Upper lobe of left lung (tissue), 6 donors: Measurements from ENCODE around the gene CRY1. TPM values are rescaled to one million over a fixed set of nuclear protein-coding genes. Genes with fewer than 3 reads are reported as not detected.

Source experiments
- ATAC-seq, 2 donors: fragments of 200-7000 bp; cut with Tn5 transposase; one replicate each; pipeline ENCODE4 v1.9.1; 2022; ENCODE audit warnings: mild to moderate bottlenecking in 2 of 2, moderate library complexity in 2 of 2; ENCODE audit not compliant: low FRiP score in 2 of 2
- DNase-seq, 2 donors: peaks; one replicate each; pipeline ENCODE4 v3.0.0-alpha.2; 2019 to 2020
- H3K27ac ChIP-seq, 4 donors: fragments of 200-600 bp; sonication (generic); one replicate each; pipeline ENCODE4 v1.5.1; 2016 to 2019
- H3K27me3 ChIP-seq, 4 donors: fragments of 200-600 bp; sonication (generic); one replicate each; pipeline ENCODE4 v1.5.1; 2017 to 2019
- H3K36me3 ChIP-seq, 4 donors: fragments of 200-600 bp; sonication (generic); one replicate each; pipeline ENCODE4 v1.5.1; 2016 to 2019
- H3K4me1 ChIP-seq, 4 donors: fragments of 200-600 bp; sonication (generic); one replicate each; pipeline ENCODE4 v1.5.1; 2018 to 2019
- H3K4me3 ChIP-seq, 4 donors: fragments of 200-600 bp; sonication (generic); one replicate each; pipeline ENCODE4 v1.5.1; 2017 to 2019; ENCODE audit warnings: mild to moderate bottlenecking in 2 of 4, moderate library complexity in 1 of 4
- H3K9me3 ChIP-seq, 4 donors: fragments of 200-600 bp; sonication (generic); one replicate each; pipeline ENCODE4 v1.5.1; 2018 to 2019
- EP300 ChIP-seq, 4 donors: sonication (generic); formaldehyde crosslinking; IDR thresholded peaks; one replicate each; pipeline ENCODE4 v1.5.1; 2017; ENCODE audit warnings: antibody characterized with exemption in 4 of 4, control low read depth in 2 of 4
- POLR2A ChIP-seq, 4 donors: fragments of 450-650 bp; IDR thresholded peaks; one replicate each; pipeline ENCODE4 v1.5.1; 2016 to 2017; ENCODE audit warnings: antibody characterized with exemption in 4 of 4, mild to moderate bottlenecking in 2 of 4
- POLR2AphosphoS5 ChIP-seq, 2 donors: sonication (generic); formaldehyde crosslinking; IDR thresholded peaks; one replicate each; pipeline ENCODE4 v1.5.1; 2017; ENCODE audit warnings: antibody characterized with exemption in 2 of 2
- WGBS, 2 donors: methylation state at CpG; one replicate each; pipeline ENCODE4 v1.1.5; 2017 to 2018; 5-methylcytosine and 5-hydroxymethylcytosine counted together
- total RNA-seq, 6 donors: library from RNA; depleted of rRNA in 4 of 6; stranded (reverse); fragments of >200 nt in 4 of 6; gene quantifications; one replicate each; pipeline versions ENCODE4 v1.1.0 to v1.2.1, GENCODE V29; 2016 to 2021
- TF ChIP-seq, protein P1 (sequence below), 6 experiments: fragments of 450-650 bp in 4 of 6; fragments of 200-600 bp in 2 of 6; sonication (generic) in 2 of 6; IDR thresholded peaks; one replicate each; pipeline ENCODE4 v1.5.1; 2016 to 2019; ENCODE audit warnings: antibody characterized with exemption in 6 of 6
- donor health status: DM: no; HTN: no; CAD: no; lungs with moderate emphysema.
- donor health status: DM: no; HTN: yes; CAD: no; lungs with severe emphysema.

The CRY1 gene
- total RNA-seq: 10 to 100 TPM; 16.6 to 56.6 (median 42.0) TPM

DNA sequence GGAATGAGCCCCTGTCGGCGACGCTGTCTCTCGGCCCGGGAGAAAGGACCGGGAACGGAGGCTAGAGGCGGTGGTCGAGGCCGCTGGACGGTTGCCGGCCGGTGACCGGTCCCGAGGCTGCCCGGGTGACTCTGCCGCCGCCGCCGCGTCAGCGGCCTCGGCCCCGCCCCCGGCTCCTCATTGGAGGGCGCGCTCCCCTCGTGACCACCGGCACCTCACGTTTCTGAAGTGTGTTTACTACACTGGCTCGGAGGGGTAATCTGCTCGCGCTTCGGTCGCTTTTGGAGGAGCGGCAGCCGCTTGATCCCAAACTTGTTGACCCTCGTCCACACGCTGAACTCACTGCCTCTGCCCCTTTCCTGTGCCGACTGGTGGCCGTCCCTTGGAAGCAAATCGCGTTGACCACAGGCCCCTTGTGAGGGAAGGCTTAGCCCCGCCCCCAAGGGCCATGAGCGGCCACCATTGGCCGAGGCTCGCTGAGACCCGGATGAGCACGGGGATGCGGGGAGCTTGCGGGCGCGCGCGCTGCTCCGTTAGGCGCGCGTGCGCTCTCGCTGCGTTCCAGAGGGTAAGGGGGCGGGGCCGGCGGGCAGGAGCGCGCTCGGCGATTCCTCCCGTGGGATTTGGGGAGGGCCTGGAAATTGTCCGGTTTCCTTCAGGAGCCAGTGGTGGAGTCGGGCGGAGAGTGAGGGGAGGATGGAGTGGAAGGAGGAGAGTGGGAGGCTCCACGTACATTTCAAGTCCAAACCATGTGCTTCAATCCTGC lies at the start of gene CRY1:
TSS of gene CRY1 (minus strand) at position 133 of the 766 bp plus-strand sequence. CDS start 588 bp downstream, outside the sequence.
- TF ChIP-seq, protein P1, sequence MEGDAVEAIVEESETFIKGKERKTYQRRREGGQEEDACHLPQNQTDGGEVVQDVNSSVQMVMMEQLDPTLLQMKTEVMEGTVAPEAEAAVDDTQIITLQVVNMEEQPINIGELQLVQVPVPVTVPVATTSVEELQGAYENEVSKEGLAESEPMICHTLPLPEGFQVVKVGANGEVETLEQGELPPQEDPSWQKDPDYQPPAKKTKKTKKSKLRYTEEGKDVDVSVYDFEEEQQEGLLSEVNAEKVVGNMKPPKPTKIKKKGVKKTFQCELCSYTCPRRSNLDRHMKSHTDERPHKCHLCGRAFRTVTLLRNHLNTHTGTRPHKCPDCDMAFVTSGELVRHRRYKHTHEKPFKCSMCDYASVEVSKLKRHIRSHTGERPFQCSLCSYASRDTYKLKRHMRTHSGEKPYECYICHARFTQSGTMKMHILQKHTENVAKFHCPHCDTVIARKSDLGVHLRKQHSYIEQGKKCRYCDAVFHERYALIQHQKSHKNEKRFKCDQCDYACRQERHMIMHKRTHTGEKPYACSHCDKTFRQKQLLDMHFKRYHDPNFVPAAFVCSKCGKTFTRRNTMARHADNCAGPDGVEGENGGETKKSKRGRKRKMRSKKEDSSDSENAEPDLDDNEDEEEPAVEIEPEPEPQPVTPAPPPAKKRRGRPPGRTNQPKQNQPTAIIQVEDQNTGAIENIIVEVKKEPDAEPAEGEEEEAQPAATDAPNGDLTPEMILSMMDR (IDR thresholded peaks at IDR 0.05): peak in 2 of 6 experiments; percentile 7 to 25
- peak; percentile 84 to 95 for TF ChIP-seq POLR2AphosphoS5 (IDR thresholded peaks at IDR 0.05)
- peak in 1 of 4 donors; percentile 36 for TF ChIP-seq EP300 (IDR thresholded peaks at IDR 0.05)
- peak; percentile 46 to 99 (median 95) for TF ChIP-seq POLR2A (IDR thresholded peaks at IDR 0.05)
- WGBS, 2 donors: 0% methylated on average over 13 to 56 of the region's 74 CpGs
- no peaks in the 10 kb centered on the region for H3K9me3 ChIP-seq
- peak within 1 kb of the TSS; percentile 91 to 99 (median 96) for H3K27ac ChIP-seq
- peak; percentile 95 to 98 for ATAC-seq
- H3K36me3 ChIP-seq: no peaks in the 10 kb centered on the region
- H3K27me3 ChIP-seq: no peaks in the 10 kb centered on the region
- peak within 1 kb of the TSS; percentile 62 to 89 (median 74) for H3K4me3 ChIP-seq
- peaks cover 15 to 29% (median 22%) of the 10 kb centered on the region in 4 donors for H3K4me1 ChIP-seq
- DNase-seq: peak; percentile 91 to 99

DNA sequence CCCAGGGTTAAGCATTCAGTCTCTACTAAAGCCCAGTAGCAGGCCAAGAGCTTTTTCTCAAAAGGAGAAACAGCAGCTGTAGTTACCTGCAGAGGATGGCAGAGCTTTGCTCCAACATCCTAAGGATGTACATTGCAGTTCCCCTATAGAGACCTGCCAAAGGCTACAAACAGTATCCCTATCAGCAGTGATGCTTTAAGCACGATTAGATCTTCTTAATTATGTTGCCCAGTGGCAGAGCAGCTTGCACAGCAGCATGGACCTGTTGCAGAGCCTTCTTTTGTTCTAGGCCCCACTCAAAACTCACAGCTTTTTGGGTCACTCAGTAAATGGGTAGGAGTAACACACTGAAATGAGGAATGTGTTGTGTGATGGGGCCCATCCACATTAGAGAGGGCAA lies 46.4 kb upstream of the CRY1 start:
- H3K27ac ChIP-seq: no peak overlapping the region
- WGBS, 2 donors: 90 to 100% methylated on average over 1 of the region's 1 CpG
- no peak overlapping the region for H3K4me3 ChIP-seq
- H3K36me3 ChIP-seq: no peaks in the 10 kb centered on the region
- ATAC-seq: no peak
- no peaks in the 10 kb centered on the region for H3K9me3 ChIP-seq
- DNase-seq: no peak
- TF ChIP-seq, protein P1 (IDR thresholded peaks at IDR 0.05): no peak
- TF ChIP-seq POLR2A (IDR thresholded peaks at IDR 0.05) (no peak), EP300 (IDR thresholded peaks at IDR 0.05) (no peak), POLR2AphosphoS5 (IDR thresholded peaks at IDR 0.05) (no peak)
- no peaks in the 10 kb centered on the region for H3K27me3 ChIP-seq
- no peaks in the 10 kb centered on the region for H3K4me1 ChIP-seq

DNA sequence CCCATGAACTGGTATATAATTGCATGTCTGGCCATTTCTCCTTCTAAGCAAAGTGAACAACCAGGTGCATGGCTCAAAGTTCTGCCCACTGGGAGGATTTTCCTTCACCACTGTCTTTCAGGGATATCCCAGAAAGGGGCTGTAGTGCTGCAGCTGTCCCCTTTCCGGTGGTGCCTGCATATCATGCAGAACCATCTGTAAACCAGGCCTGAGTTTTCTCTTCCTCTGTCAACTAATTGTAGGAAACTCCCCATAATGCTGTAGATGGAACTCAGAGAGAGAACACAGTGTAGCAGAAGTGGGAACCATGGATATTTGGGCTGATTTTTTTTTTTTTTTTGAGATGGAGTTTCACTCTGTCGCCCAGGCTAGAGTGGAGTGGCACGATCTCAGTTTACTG lies 45.6 kb upstream of the CRY1 start:
- no peak overlapping the region for H3K4me3 ChIP-seq
- H3K4me1 ChIP-seq: no peaks in the 10 kb centered on the region
- H3K27me3 ChIP-seq: no peaks in the 10 kb centered on the region
- ATAC-seq (no peak), DNase-seq (no peak)
- H3K9me3 ChIP-seq: no peaks in the 10 kb centered on the region
- H3K27ac ChIP-seq: no peak overlapping the region
- TF ChIP-seq POLR2AphosphoS5 (IDR thresholded peaks at IDR 0.05) (no peak), POLR2A (IDR thresholded peaks at IDR 0.05) (no peak), EP300 (IDR thresholded peaks at IDR 0.05) (no peak)
- TF ChIP-seq, protein P1 (IDR thresholded peaks at IDR 0.05): no peak
- 73 to 82% methylated on average over 3 of the region's 3 CpGs for WGBS, 2 donors
- no peaks in the 10 kb centered on the region for H3K36me3 ChIP-seq

DNA sequence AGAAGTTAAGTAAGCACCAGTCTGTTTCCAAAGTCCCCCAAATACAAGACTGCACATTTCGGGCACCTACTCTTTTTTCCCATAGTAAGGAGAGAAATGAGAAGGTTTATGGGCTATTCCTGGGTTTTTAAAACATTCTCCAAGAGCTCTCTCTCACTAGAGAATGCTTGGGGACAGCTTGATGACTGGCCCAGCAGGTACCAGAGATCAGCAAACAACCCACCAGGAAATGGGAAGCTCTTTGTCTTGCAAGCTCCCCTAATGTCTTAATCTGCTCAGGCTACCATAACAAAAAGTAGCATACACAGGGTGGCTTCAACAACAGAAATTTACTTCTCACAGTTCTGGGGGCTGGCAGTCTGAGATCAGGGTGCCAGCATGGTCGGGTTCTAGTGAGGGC lies 41.8 kb upstream of the CRY1 start:
- ATAC-seq (no peak), DNase-seq (no peak)
- TF ChIP-seq POLR2AphosphoS5 (IDR thresholded peaks at IDR 0.05) (no peak), POLR2A (IDR thresholded peaks at IDR 0.05) (no peak), EP300 (IDR thresholded peaks at IDR 0.05) (no peak)
- TF ChIP-seq, protein P1 (IDR thresholded peaks at IDR 0.05): no peak
- 87 to 93% methylated on average over 2 of the region's 2 CpGs for WGBS, 2 donors
- no peaks in the 10 kb centered on the region for H3K36me3 ChIP-seq
- H3K9me3 ChIP-seq: no peaks in the 10 kb centered on the region
- H3K4me3 ChIP-seq: no peak overlapping the region
- H3K4me1 ChIP-seq: no peaks in the 10 kb centered on the region
- peaks cover 0 to 2% (median 0%) of the 10 kb centered on the region in 4 donors for H3K27me3 ChIP-seq
- H3K27ac ChIP-seq: no peak overlapping the region
